ENCODE measurements around the gene CRADD.
A peak's percentile ranks its signal among the peaks of the same experiment; 100 is the strongest.

The CRADD gene

GRCh38 chr12:93762059-93762719 is 85.0 kb downstream of the CRADD start:
- Histone ChIP-seq H3K27ac (no peak overlapping the region), H3K4me1 (peaks cover 27% of the 10 kb centered on the region)

GRCh38 chr12:93762912-93763553 is 85.9 kb downstream of the CRADD start:
- peaks cover 33% of the 10 kb centered on the region for H3K4me1 ChIP-seq

More at GRCh38 chr12:93762059-93762719, 85.0 kb downstream of the CRADD start:
- no peak for TF ChIP-seq CTCF (IDR thresholded peaks at IDR 0.05)
- Histone ChIP-seq H2AFZ (no peak overlapping the region), H3K9ac (no peak overlapping the region), H3K9me3 (ENCODE audit: control insufficient read depth, low read length) (no peaks in the 10 kb centered on the region), H3K27me3 (ENCODE audit: control insufficient read depth, insufficient read depth, low read length) (no peaks in the 10 kb centered on the region), H3K4me2 (ENCODE audit: low read length) (no peak overlapping the region), H3K4me3 (ENCODE audit: low read depth, low read length) (no peak overlapping the region), H3K36me3 (ENCODE audit: control insufficient read depth, insufficient read depth, low read length) (no peaks in the 10 kb centered on the region), H3K79me2 (peaks cover 28% of the 10 kb centered on the region)

GRCh38 chr12:93763746-93764147 is 86.6 kb downstream of the CRADD start:
- TF ChIP-seq CTCF (IDR thresholded peaks at IDR 0.05), result peak; percentile 52
- H3K4me1 ChIP-seq, result peaks cover 34% of the 10 kb centered on the region
- no peaks in the 10 kb centered on the region for H3K36me3 ChIP-seq (ENCODE audit: control insufficient read depth, insufficient read depth, low read length)
- H3K4me2 ChIP-seq (ENCODE audit: low read length), result no peak overlapping the region
- no peaks in the 10 kb centered on the region for H3K9me3 ChIP-seq (ENCODE audit: control insufficient read depth, low read length)
- peaks cover 28% of the 10 kb centered on the region for H3K79me2 ChIP-seq
- H3K27me3 ChIP-seq (ENCODE audit: control insufficient read depth, insufficient read depth, low read length), result no peaks in the 10 kb centered on the region
- H3K9ac ChIP-seq, result no peak overlapping the region
- no peak overlapping the region for H2AFZ ChIP-seq
- no peak overlapping the region for H3K4me3 ChIP-seq (ENCODE audit: low read depth, low read length)
- no peak overlapping the region for H3K27ac ChIP-seq

More at GRCh38 chr12:93762912-93763553, 85.9 kb downstream of the CRADD start:
- Histone ChIP-seq H3K9me3 (ENCODE audit: control insufficient read depth, low read length) (no peaks in the 10 kb centered on the region), H3K9ac (no peak overlapping the region), H3K27me3 (ENCODE audit: control insufficient read depth, insufficient read depth, low read length) (no peaks in the 10 kb centered on the region), H3K79me2 (peaks cover 28% of the 10 kb centered on the region), H3K4me2 (ENCODE audit: low read length) (no peak overlapping the region), H3K4me3 (ENCODE audit: low read depth, low read length) (no peak overlapping the region), H3K36me3 (ENCODE audit: control insufficient read depth, insufficient read depth, low read length) (no peaks in the 10 kb centered on the region), H2AFZ (no peak overlapping the region), H3K27ac (peak overlapping the region; percentile 3)
- no peak for TF ChIP-seq CTCF (IDR thresholded peaks at IDR 0.05)

- peak overlapping the region; percentile 77 for H3K27ac ChIP-seq
- peak overlapping the region; percentile 7 for H3K4me2 ChIP-seq (ENCODE audit: low read length)
- no peaks in the 10 kb centered on the region for H3K27me3 ChIP-seq (ENCODE audit: control insufficient read depth, insufficient read depth, low read length)
- TF ChIP-seq CTCF (IDR thresholded peaks at IDR 0.05), result no peak
- H3K4me1 ChIP-seq, result peaks cover 23% of the 10 kb centered on the region
- H3K79me2 ChIP-seq, result peaks cover 29% of the 10 kb centered on the region
- H3K9ac ChIP-seq, result no peak overlapping the region
- no peaks in the 10 kb centered on the region for H3K36me3 ChIP-seq (ENCODE audit: control insufficient read depth, insufficient read depth, low read length)
- no peaks in the 10 kb centered on the region for H3K9me3 ChIP-seq (ENCODE audit: control insufficient read depth, low read length)
- H2AFZ ChIP-seq, result no peak overlapping the region
- no peak overlapping the region for H3K4me3 ChIP-seq (ENCODE audit: low read depth, low read length)
Observed at GRCh38 chr12:93766371-93766770, 89.2 kb downstream of the CRADD start.

Measured in parathyroid adenoma (tissue), 2 donors.